GM23248 (cell line): ENCODE data around the gene CLDN7. TPM values are rescaled to one million over a fixed set of nuclear protein-coding genes. Genes with fewer than 3 reads are reported as not detected.

ENCODE experiments used
- DNase-seq: peaks from one replicate; pipeline ENCODE4 v3.0.0-alpha.2; 2015
- H2AFZ ChIP-seq: fragments of 200-600 bp; sonication (generic); 2 replicates; pipeline ENCODE4 v1.6.1; 2016; ENCODE audit warnings: antibody characterized with exemption
- H3F3A ChIP-seq: fragments of 200-600 bp; sonication (generic); 2 replicates; pipeline ENCODE4 v1.6.1; 2016; ENCODE audit warnings: mild to moderate bottlenecking, antibody characterized with exemption, mixed run types; ENCODE audit not compliant: insufficient read depth
- H3K27ac ChIP-seq: fragments of 200-600 bp; sonication (generic); 2 replicates; pipeline ENCODE4 v1.5.1; 2016; ENCODE audit warnings: mild to moderate bottlenecking
- H3K27me3 ChIP-seq: fragments of 200-600 bp; sonication (generic); replicated peaks from 2 replicates; pipeline ENCODE4 v1.6.1; 2016; ENCODE audit warnings: mild to moderate bottlenecking; ENCODE audit not compliant: insufficient read depth
- H3K36me3 ChIP-seq: fragments of 200-600 bp; sonication (generic); 2 replicates; pipeline ENCODE4 v1.6.1; 2016; ENCODE audit warnings: low read depth, mild to moderate bottlenecking
- H3K4me1 ChIP-seq: fragments of 200-600 bp; sonication (generic); 2 replicates; pipeline ENCODE4 v1.6.1; 2016; ENCODE audit warnings: mild to moderate bottlenecking; ENCODE audit not compliant: insufficient read depth
- H3K4me2 ChIP-seq: fragments of 200-600 bp; sonication (generic); one replicate; pipeline ENCODE4 v1.6.1; 2016; ENCODE audit warnings: mild to moderate bottlenecking; ENCODE audit not compliant: unreplicated experiment
- H3K4me3 ChIP-seq: fragments of 200-600 bp; sonication (generic); 2 replicates; pipeline ENCODE4 v1.5.1; 2016; ENCODE audit warnings: mild to moderate bottlenecking
- H3K79me2 ChIP-seq: fragments of 200-600 bp; sonication (generic); 2 replicates; pipeline ENCODE4 v1.6.1; 2016; ENCODE audit warnings: mild to moderate bottlenecking; ENCODE audit not compliant: insufficient read depth
- H3K9ac ChIP-seq: fragments of 200-600 bp; sonication (generic); 2 replicates; pipeline ENCODE4 v1.6.1; 2016; ENCODE audit warnings: mild to moderate bottlenecking
- H3K9me2 ChIP-seq: fragments of 200-600 bp; sonication (generic); 2 replicates; pipeline ENCODE4 v1.6.1; 2016; ENCODE audit warnings: mixed run types, mild to moderate bottlenecking, moderate library complexity; ENCODE audit not compliant: insufficient read depth
- H3K9me3 ChIP-seq: fragments of 200-600 bp; sonication (generic); one replicate; pipeline ENCODE4 v1.6.1; 2017; ENCODE audit warnings: low read depth
- H4K20me1 ChIP-seq: fragments of 200-600 bp; sonication (generic); 2 replicates; pipeline ENCODE4 v1.6.0; 2016; ENCODE audit not compliant: insufficient read depth
- EZH2 ChIP-seq: fragments of 200-600 bp; sonication (generic); IDR thresholded peaks from 2 replicates; pipeline ENCODE4 v1.6.1; 2018; ENCODE audit warnings: antibody characterized with exemption, mild to moderate bottlenecking; ENCODE audit not compliant: insufficient read depth, poor library complexity, severe bottlenecking
- EZH2phosphoT487 ChIP-seq: fragments of 200-600 bp; sonication (generic); IDR thresholded peaks from 2 replicates; pipeline ENCODE4 v1.6.1; 2018; ENCODE audit warnings: antibody characterized with exemption, moderate library complexity, mild to moderate bottlenecking, low read depth; ENCODE audit not compliant: insufficient read depth
- WGBS, 2 experiments: methylation state at CpG; one replicate each; pipeline ENCODE4 v1.1.6; 2015 to 2017; ENCODE audit warnings: low lambda C conversion rate in 2 of 2, low coverage in 1 of 2; ENCODE audit errors: missing lambda C conversion rate in 2 of 2; 5-methylcytosine and 5-hydroxymethylcytosine counted together
- in situ Hi-C: fragments of 300-500 bp; cut with MboI; formaldehyde crosslinking; loops from 2 replicates; pipeline ENCODE4 v1.15.0; 2020
- polyA plus RNA-seq: library from polyadenylated mRNA; unstranded; fragments of >200 nt; fragmentation: Nextera tagmentation; extraction: Ambion mirVana; gene quantifications from 2 replicates; pipeline ENCODE4 v1.2.1, GENCODE V29; 2016
- total RNA-seq: library from RNA; depleted of rRNA; stranded (reverse); fragments of >200 nt; shearing (Covaris generic); gene quantifications from 2 replicates; pipeline ENCODE4 v1.2.3, GENCODE V29; 2014

CLDN7 gene
- total and polyA plus RNA-seq, 2 experiments from 2014 or later = 2.3 to 4.5 TPM

GRCh38 chr17:7225711-7226331 is 36.5 kb downstream of the CLDN7 start:
- in situ Hi-C loops = no loop called here
- DNase-seq = no peak
- Histone ChIP-seq H3K9me2 (no peaks in the 10 kb centered on the region), H3K4me3 (no peak overlapping the region), H3K4me2 (no peak overlapping the region), H2AFZ (no peak overlapping the region), H3K9me3 (no peaks in the 10 kb centered on the region), H3K27ac (no peak overlapping the region), H3K79me2 (peaks cover 48% of the 10 kb centered on the region), H3K4me1 (no peaks in the 10 kb centered on the region), H4K20me1 (no peaks in the 10 kb centered on the region), H3K27me3 (no peaks in the 10 kb centered on the region), H3K36me3 (peaks cover 21% of the 10 kb centered on the region; the same call in 1 of the 2 replicates), H3K9ac (no peak overlapping the region), H3F3A (peaks cover 21% of the 10 kb centered on the region; the same call in 1 of the 2 replicates)
- TF ChIP-seq EZH2phosphoT487 (no peak), EZH2 (no peak)
- 76 to 84% methylated on average over 16 to 20 of the region's 21 CpGs for WGBS, 2 experiments

DNA sequence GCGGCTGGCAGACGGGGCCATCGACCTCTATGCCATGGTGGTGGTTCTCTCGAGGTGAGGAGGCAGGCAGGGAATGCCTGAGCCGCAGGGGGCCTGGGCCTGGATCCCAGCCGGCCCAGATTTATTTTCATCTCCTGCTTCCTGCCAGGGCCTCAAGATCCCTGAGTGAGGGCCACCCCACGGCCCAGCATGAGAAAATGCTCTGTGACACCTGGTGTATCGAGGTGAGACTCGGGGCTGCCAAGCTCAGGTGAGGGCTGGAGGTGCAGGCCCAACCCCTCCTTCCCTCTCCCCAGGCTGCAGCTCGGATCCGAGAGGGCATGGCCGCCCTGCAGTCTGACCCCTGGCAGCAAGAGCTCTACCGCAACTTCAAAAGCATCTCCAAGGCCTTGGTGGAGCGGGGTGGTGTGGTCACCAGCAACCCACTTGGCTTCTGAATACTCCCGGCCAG is 37.6 kb downstream of the CLDN7 start:
- Histone ChIP-seq H3K9me3 (no peaks in the 10 kb centered on the region), H3K27me3 (no peaks in the 10 kb centered on the region), H2AFZ (no peak overlapping the region), H3K79me2 (peaks cover 45% of the 10 kb centered on the region), H4K20me1 (no peaks in the 10 kb centered on the region), H3K9me2 (no peaks in the 10 kb centered on the region), H3K27ac (no peak overlapping the region), H3K4me2 (no peak overlapping the region), H3K9ac (no peak overlapping the region), H3K36me3 (peaks cover 21% of the 10 kb centered on the region; the same call in 1 of the 2 replicates), H3F3A (peaks cover 21% of the 10 kb centered on the region; the same call in 1 of the 2 replicates), H3K4me1 (no peaks in the 10 kb centered on the region), H3K4me3 (no peak overlapping the region)
- no peak for DNase-seq
- in situ Hi-C loops = no loop called here
- 80% methylated on average over 14 to 15 of the region's 15 CpGs for WGBS, 2 experiments
- TF ChIP-seq EZH2 (no peak), EZH2phosphoT487 (no peak)

GRCh38 chr17:7224110-7224509 is 38.2 kb downstream of the CLDN7 start:
- no peak overlapping the region for H3K27ac ChIP-seq
- H4K20me1 ChIP-seq = no peaks in the 10 kb centered on the region
- peaks cover 21% of the 10 kb centered on the region; the same call in 1 of the 2 replicates for H3K36me3 ChIP-seq
- 82 to 84% methylated on average over 9 to 10 of the region's 10 CpGs for WGBS, 2 experiments
- H2AFZ ChIP-seq = no peak overlapping the region
- no peaks in the 10 kb centered on the region for H3K9me2 ChIP-seq
- peaks cover 39% of the 10 kb centered on the region for H3K79me2 ChIP-seq
- no peaks in the 10 kb centered on the region for H3K9me3 ChIP-seq
- TF ChIP-seq EZH2phosphoT487 (no peak), EZH2 (no peak)
- no peak for DNase-seq
- in situ Hi-C loops = no loop called here
- no peak overlapping the region for H3K4me3 ChIP-seq
- H3K4me2 ChIP-seq = no peak overlapping the region
- no peaks in the 10 kb centered on the region for H3K27me3 ChIP-seq
- no peak overlapping the region for H3K9ac ChIP-seq
- 0 out of 2 replicates have a peak, but pooled peaks cover 5% of the 10 kb centered on the region for H3K4me1 ChIP-seq
- peaks cover 21% of the 10 kb centered on the region; the same call in 1 of the 2 replicates for H3F3A ChIP-seq

- no peak overlapping the region for H2AFZ ChIP-seq
- in situ Hi-C loops = no loop called here
- H3K9ac ChIP-seq = no peak overlapping the region
- H3K27me3 ChIP-seq = no peaks in the 10 kb centered on the region
- no peak overlapping the region for H3K4me2 ChIP-seq
- no peak overlapping the region for H3K4me3 ChIP-seq
- TF ChIP-seq EZH2 = no peak
- no peak for TF ChIP-seq EZH2phosphoT487
- no peaks in the 10 kb centered on the region for H3K9me2 ChIP-seq
- WGBS, 2 experiments = 72 to 78% methylated on average over 4 of the region's 4 CpGs
- no peak for DNase-seq
- H3K27ac ChIP-seq = no peak overlapping the region
- peaks cover 21% of the 10 kb centered on the region; the same call in 1 of the 2 replicates for H3K36me3 ChIP-seq
- peaks cover 21% of the 10 kb centered on the region; the same call in 1 of the 2 replicates for H3F3A ChIP-seq
- no peaks in the 10 kb centered on the region for H3K9me3 ChIP-seq
- peaks cover 32% of the 10 kb centered on the region for H3K79me2 ChIP-seq
- H4K20me1 ChIP-seq = no peaks in the 10 kb centered on the region
- H3K4me1 ChIP-seq = 0 out of 2 replicates have a peak, but pooled peaks cover 7% of the 10 kb centered on the region
These were observed 38.9 kb downstream of the CLDN7 start for GRCh38 chr17:7223375-7223774.
